HG03342 (cell line): ENCODE results near the gene KCNJ1.

Experiments
- ATAC-seq: cut with Tn5 transposase; IDR thresholded peaks from one replicate; pipeline ENCODE4 v1.9.1; 2021; ENCODE audit warnings: mild to moderate bottlenecking, moderate library complexity; ENCODE audit not compliant: unreplicated experiment

The KCNJ1 gene

GRCh38 chr11:128827191-128827893 lies 39.8 kb downstream of the KCNJ1 start:
- no peak for ATAC-seq

- no peak for ATAC-seq
Observed at GRCh38 chr11:128825050-128825784, 41.9 kb downstream of the KCNJ1 start.

DNA sequence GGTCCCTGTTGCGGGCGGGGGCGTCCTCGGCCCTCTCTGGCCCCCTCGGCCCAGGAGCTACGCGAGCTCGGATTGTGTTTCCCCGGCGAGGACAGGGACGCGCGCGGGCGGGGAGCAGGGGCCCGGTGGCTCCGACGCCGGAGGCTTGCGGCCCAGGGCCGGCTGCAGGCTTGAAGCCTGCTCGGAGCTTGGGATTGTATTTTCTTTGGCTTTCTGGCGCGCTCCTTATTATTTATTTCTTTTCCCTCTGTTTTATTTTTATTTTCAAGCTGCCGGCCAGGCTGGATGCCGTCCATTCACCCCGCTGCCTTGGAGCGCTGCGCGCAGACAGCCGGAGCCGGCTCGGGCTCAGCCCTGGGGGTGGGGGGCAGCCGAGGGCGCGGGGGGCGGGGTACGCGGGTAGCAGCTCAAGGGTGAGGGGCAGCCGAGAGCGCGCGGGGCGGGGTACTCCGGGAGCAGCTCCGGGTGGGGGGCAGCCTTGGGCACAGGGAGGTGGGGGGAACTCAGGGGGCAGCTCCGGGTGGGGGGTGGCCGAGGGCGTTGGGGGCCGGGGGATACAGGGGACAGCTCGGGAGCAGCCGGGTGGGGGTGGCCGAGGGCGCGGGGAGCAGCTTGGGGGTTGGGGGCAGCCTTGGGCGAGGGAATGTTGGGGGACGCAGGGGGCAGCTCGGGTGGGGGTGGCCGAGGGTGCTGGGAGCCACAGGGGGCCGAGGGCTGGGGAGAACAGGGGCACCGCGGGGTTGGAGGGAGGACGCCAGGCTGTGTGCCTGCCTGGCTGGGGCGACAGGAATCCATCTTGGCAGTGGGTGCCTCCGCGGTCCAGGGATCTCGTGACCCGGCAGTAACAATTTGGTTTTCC lies 42.7 kb downstream of the KCNJ1 start:
- no peak for ATAC-seq

GRCh38 chr11:128823753-128824152 lies 43.3 kb downstream of the KCNJ1 start:
- ATAC-seq, result no peak

GRCh38 chr11:128822130-128822529 lies 45.0 kb downstream of the KCNJ1 start:
- ATAC-seq, result no peak

GRCh38 chr11:128821556-128821955 lies 45.5 kb downstream of the KCNJ1 start:
- ATAC-seq, result no peak

GRCh38 chr11:128819198-128819597 lies 47.9 kb downstream of the KCNJ1 start:
- ATAC-seq, result no peak

GRCh38 chr11:128814856-128815705 lies 52.0 kb downstream of the KCNJ1 start:
- ATAC-seq, result no peak

- no peak for ATAC-seq
Observed at GRCh38 chr11:128813729-128814128, 53.4 kb downstream of the KCNJ1 start.

DNA sequence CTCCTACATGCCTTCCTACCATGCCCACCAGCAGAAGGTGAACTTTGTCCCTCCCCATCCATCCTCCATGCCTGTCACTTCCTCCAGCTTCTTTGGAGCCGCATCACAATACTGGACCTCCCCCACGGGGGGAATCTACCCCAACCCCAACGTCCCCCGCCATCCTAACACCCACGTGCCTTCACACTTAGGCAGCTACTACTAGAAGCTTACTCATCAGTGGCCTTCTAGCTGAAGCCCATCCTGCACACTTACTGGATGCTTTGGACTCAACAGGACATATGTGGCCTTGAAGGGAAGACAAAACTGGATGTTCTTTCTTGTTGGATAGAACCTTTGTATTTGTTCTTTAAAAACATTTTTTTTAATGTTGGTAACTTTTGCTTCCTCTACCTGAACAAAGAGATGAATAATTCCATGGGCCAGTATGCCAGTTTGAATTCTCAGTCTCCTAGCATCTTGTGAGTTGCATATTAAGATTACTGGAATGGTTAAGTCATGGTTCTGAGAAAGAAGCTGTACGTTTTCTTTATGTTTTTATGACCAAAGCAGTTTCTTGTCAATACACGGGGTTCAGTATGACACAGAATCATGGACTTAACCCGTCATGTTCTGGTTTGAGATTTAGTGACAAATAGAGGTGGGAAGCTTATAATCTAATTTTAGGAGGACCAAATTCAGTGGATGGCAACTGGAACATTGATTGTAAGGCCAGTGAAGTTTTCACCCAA lies 56.1 kb downstream of the KCNJ1 start:
- no peak for ATAC-seq

DNA sequence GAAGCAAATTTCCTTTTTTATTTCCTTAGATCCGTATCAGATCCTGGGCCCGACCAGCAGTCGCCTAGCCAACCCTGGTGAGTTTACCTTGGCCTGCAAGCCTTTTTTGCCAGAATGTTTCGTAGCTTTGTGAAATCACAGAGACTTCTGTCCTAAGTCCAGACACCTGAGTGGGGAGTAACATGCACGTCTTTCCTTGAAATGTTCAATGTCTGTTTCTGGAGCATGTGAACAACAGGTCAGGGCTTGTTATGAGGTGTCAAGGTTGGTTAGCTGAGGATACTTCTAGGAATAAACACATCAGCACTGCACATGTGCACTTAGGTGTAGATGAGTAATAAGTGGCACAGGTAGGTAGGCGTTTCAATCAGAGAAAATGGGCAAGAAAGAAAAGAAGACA lies 58.0 kb downstream of the KCNJ1 start:
- ATAC-seq, result no peak

DNA sequence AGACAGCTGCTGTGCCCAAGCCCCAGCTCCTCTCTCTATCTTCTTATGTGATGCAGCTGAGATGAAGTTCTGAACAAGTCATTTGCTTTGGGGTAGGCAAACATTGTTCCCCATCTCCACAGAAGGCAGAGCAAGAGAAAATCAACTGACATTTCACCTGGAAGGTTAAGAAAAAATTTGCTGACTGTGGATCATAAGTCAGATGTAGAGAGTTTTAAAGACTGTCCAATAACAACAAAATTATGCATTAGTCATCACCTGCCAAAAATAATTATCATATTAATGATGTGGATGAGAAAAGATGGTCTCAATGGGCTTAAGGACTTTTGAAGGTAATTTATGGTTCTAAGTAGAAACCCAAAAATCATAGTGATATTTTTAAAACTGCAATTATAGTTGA lies 59.2 kb downstream of the KCNJ1 start:
- ATAC-seq, result no peak

GRCh38 chr11:128806506-128807261 lies 60.4 kb downstream of the KCNJ1 start:
- ATAC-seq, result no peak

DNA sequence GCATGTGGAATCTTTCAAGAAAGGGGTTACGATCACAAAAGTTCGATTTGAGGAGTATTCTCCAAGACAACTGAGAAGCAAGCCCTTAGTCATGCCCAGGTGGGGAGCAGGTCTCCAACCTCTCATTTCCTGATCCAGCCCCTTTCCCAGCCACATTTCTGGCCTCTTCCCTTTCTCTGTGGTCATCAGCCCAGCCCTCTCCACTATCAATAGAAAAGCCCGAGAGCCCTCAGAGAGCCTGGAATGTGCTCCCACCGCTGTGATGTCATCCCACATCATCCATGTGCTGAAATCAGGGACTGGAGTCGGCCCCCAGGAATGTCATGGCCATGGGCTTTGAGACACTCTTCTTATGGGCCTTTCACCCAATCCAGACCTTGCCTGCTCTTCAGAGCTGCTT lies 62.6 kb downstream of the KCNJ1 start:
- no peak for ATAC-seq

- no peak for ATAC-seq
Observed at GRCh38 chr11:128803449-128804245, 63.4 kb downstream of the KCNJ1 start.

- ATAC-seq, result no peak
Observed at GRCh38 chr11:128803011-128803410, 64.1 kb downstream of the KCNJ1 start.

- no peak for ATAC-seq
Observed at GRCh38 chr11:128802358-128802981, 64.6 kb downstream of the KCNJ1 start.

- ATAC-seq, result no peak
Observed at GRCh38 chr11:128800871-128801417, 66.2 kb downstream of the KCNJ1 start.
